Gastrocnemius medialis (tissue), 4 donors: ENCODE data around the gene INPPL1. TPM values are rescaled to one million over a fixed set of nuclear protein-coding genes. Genes with fewer than 3 reads are reported as not detected.

Source experiments
- ATAC-seq, 2 donors: fragments of 150-250 bp; one replicate each; pipeline ENCODE4 v1.9.1; 2016
- DNase-seq, 2 donors: peaks; one replicate each; pipeline ENCODE4 v3.0.0-alpha.2; 2019
- H3K27ac ChIP-seq, 4 donors: fragments of 200-600 bp; sonication (generic); 1 replicate in 1 of 4; 2 replicates in 3 of 4; pipeline ENCODE4 v1.5.1; 2016 to 2018; ENCODE audit warnings: mild to moderate bottlenecking in 2 of 4, moderate library complexity in 1 of 4
- H3K27me3 ChIP-seq, 3 donors: fragments of 200-600 bp; sonication (generic) in 2 of 3; 1 replicate in 1 of 3; 2 replicates in 2 of 3; pipeline versions ENCODE4 v1.5.1 to v1.6.0; 2016 to 2019; ENCODE audit warnings: mild to moderate bottlenecking in 1 of 3, moderate library complexity in 1 of 3
- H3K36me3 ChIP-seq, 2 donors: fragments of 200-600 bp; sonication (generic) in 1 of 2; one replicate each; pipeline ENCODE4 v1.5.1; 2017 to 2018
- H3K4me1 ChIP-seq, 2 donors: fragments of 200-600 bp; sonication (generic) in 1 of 2; one replicate each; pipeline ENCODE4 v1.5.1; 2016 to 2017; ENCODE audit warnings: mild to moderate bottlenecking in 2 of 2
- H3K4me3 ChIP-seq, 4 donors: fragments of 200-600 bp; sonication (generic) in 3 of 4; 1 replicate in 1 of 4; 2 replicates in 3 of 4; pipeline ENCODE4 v1.5.1; 2016 to 2019; ENCODE audit warnings: mild to moderate bottlenecking in 2 of 4
- H3K9me3 ChIP-seq, 3 donors: fragments of 200-600 bp; sonication (generic) in 2 of 3; 1 replicate in 1 of 3; 2 replicates in 2 of 3; pipeline ENCODE4 v1.5.1; 2016 to 2019
- CTCF ChIP-seq, 5 experiments: fragments of 450-650 bp in 3 of 5; fragments of 200-600 bp in 2 of 5; sonication (generic) in 2 of 5; IDR thresholded peaks in 4 of 5; conservative IDR thresholded peaks in 1 of 5; 1 replicate in 4 of 5; 2 replicates in 1 of 5; pipeline ENCODE4 v1.5.1; 2016 to 2019; ENCODE audit warnings: antibody characterized with exemption in 5 of 5, mild to moderate bottlenecking in 3 of 5, moderate library complexity in 3 of 5
- POLR2A ChIP-seq, 2 donors: fragments of 450-650 bp; IDR thresholded peaks; one replicate each; pipeline ENCODE4 v1.6.1; 2017; ENCODE audit warnings: antibody characterized with exemption in 2 of 2, mild to moderate bottlenecking in 2 of 2, moderate library complexity in 2 of 2
- in situ Hi-C, 4 donors: fragments of 200-750 bp; cut with MboI; loops; one replicate each; pipeline versions ENCODE4 v1.15.0 to v1.8.0; 2017; ENCODE audit warnings: low sequenced_read_pairs in 4 of 4
- intact Hi-C: fragments of 100-400 bp; cut with DNase I; formaldehyde crosslinking; loops from one replicate; pipeline ENCODE4 v1.15.1; 2023; ENCODE audit warnings: low total_unique reads
- total RNA-seq, 4 donors: library from RNA; depleted of rRNA; stranded (reverse); fragments of >200 nt; gene quantifications; one replicate each; pipeline versions ENCODE4 v1.1.0 to v1.2.3, GENCODE V29; 2016

INPPL1 gene, protein sequence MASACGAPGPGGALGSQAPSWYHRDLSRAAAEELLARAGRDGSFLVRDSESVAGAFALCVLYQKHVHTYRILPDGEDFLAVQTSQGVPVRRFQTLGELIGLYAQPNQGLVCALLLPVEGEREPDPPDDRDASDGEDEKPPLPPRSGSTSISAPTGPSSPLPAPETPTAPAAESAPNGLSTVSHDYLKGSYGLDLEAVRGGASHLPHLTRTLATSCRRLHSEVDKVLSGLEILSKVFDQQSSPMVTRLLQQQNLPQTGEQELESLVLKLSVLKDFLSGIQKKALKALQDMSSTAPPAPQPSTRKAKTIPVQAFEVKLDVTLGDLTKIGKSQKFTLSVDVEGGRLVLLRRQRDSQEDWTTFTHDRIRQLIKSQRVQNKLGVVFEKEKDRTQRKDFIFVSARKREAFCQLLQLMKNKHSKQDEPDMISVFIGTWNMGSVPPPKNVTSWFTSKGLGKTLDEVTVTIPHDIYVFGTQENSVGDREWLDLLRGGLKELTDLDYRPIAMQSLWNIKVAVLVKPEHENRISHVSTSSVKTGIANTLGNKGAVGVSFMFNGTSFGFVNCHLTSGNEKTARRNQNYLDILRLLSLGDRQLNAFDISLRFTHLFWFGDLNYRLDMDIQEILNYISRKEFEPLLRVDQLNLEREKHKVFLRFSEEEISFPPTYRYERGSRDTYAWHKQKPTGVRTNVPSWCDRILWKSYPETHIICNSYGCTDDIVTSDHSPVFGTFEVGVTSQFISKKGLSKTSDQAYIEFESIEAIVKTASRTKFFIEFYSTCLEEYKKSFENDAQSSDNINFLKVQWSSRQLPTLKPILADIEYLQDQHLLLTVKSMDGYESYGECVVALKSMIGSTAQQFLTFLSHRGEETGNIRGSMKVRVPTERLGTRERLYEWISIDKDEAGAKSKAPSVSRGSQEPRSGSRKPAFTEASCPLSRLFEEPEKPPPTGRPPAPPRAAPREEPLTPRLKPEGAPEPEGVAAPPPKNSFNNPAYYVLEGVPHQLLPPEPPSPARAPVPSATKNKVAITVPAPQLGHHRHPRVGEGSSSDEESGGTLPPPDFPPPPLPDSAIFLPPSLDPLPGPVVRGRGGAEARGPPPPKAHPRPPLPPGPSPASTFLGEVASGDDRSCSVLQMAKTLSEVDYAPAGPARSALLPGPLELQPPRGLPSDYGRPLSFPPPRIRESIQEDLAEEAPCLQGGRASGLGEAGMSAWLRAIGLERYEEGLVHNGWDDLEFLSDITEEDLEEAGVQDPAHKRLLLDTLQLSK
- 100 to 1,000 TPM in 3 of 4 donors, 10 to 100 TPM in 1; 75.6 to 112 (median 107) TPM for total RNA-seq

GRCh38 chr11:72224564-72225410, at the start of gene INPPL1:
TSS of gene INPPL1 (plus strand) at chr11:72224767. CDS start at chr11:72224985, 218 bp downstream.
- peaks cover 0 to 26% of the 10 kb centered on the region in 2 donors for H3K36me3 ChIP-seq
- ATAC-seq (peak; percentile 23 to 24), DNase-seq (peak in 1 of 2 donors; percentile 44)
- peak within 1 kb of the TSS; percentile 84 to 95 (median 88) for H3K4me3 ChIP-seq
- in situ Hi-C loops (no loop called here), intact Hi-C loops (loop anchor here (1.0 to 5.0 kb wide), 2 partner anchors 190 to 208 kb away; partner anchors contain the start of gene CLPB)
- TF ChIP-seq POLR2A (IDR thresholded peaks at IDR 0.05) (no peak), CTCF (IDR thresholded peaks at IDR 0.05 in 4 of 5, conservative IDR thresholded peaks at IDR 0.05 in 1 of 5) (no peak)
- H3K9me3 ChIP-seq, result no peaks in the 10 kb centered on the region
- H3K4me1 ChIP-seq, result peaks cover 21 to 26% of the 10 kb centered on the region in 2 donors
- H3K27ac ChIP-seq, result peak within 1 kb of the TSS; percentile 97 to 99 (median 98)
- H3K27me3 ChIP-seq, result no peaks in the 10 kb centered on the region

DNA sequence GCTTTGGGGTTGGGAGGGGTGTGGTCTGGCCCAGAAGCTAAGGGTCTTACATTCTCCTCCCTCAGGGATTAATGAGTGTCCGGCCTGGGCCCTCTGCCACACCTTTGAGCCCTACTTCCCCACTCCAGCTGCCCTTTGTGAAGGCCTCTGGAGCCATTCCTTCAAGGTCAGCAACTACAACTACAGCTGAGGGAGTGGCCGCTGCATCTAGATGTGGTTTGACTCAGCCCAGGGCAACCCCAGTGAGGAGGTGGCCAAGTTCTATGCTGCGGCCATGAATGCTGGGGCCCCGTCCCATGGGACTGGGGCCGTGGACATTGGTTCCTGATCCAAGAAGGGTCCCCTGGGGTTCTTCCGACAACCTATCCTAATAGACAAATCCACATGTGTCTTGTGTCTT, 46.9 kb upstream of the INPPL1 start:
- ATAC-seq, result no peak
- TF ChIP-seq POLR2A (IDR thresholded peaks at IDR 0.05) (no peak), CTCF (IDR thresholded peaks at IDR 0.05 in 4 of 5, conservative IDR thresholded peaks at IDR 0.05 in 1 of 5) (no peak)
- Histone ChIP-seq H3K36me3 (no peaks in the 10 kb centered on the region), H3K27ac (no peak overlapping the region), H3K4me1 (no peaks in the 10 kb centered on the region), H3K27me3 (no peaks in the 10 kb centered on the region), H3K4me3 (no peak overlapping the region), H3K9me3 (no peaks in the 10 kb centered on the region)
- in situ Hi-C loops, result no loop called here
- intact Hi-C loops, result no loop called here
- no peak for DNase-seq

GRCh38 chr11:72179049-72179803, 45.3 kb upstream of the INPPL1 start:
- in situ Hi-C loops, result no loop called here
- H3K27ac ChIP-seq, result no peak overlapping the region
- intact Hi-C loops, result no loop called here
- H3K4me3 ChIP-seq, result no peak overlapping the region
- H3K36me3 ChIP-seq, result no peaks in the 10 kb centered on the region
- TF ChIP-seq POLR2A (IDR thresholded peaks at IDR 0.05) (no peak), CTCF (IDR thresholded peaks at IDR 0.05 in 4 of 5, conservative IDR thresholded peaks at IDR 0.05 in 1 of 5) (no peak)
- H3K27me3 ChIP-seq, result no peaks in the 10 kb centered on the region
- H3K4me1 ChIP-seq, result no peaks in the 10 kb centered on the region
- DNase-seq (no peak), ATAC-seq (no peak)
- H3K9me3 ChIP-seq, result no peaks in the 10 kb centered on the region
